Endodermal cell (in vitro differentiated cells): ENCODE results near the gene TIPARP. TPM values are rescaled to one million over a fixed set of nuclear protein-coding genes. Genes with fewer than 3 reads are reported as not detected.

Source experiments
- DNase-seq: peaks from one replicate; pipeline ENCODE4 v3.0.0-alpha.2; 2017
- H3K27ac ChIP-seq: 2 replicates; pipeline ENCODE4 v1.5.1; 2013; ENCODE audit warnings: mild to moderate bottlenecking, low read depth, low read length, moderate library complexity
- H3K27me3 ChIP-seq: 2 replicates; pipeline ENCODE4 v1.6.1; 2013; ENCODE audit warnings: mild to moderate bottlenecking, low read length, moderate library complexity; ENCODE audit not compliant: insufficient read depth, control insufficient read depth, poor library complexity, severe bottlenecking
- H3K36me3 ChIP-seq: 2 replicates; pipeline ENCODE4 v1.7.0; 2013; ENCODE audit warnings: mild to moderate bottlenecking, low read length, moderate library complexity; ENCODE audit not compliant: control insufficient read depth, insufficient read depth
- H3K4me1 ChIP-seq: one replicate; pipeline ENCODE4 v1.7.0; 2013; ENCODE audit warnings: low read length; ENCODE audit not compliant: control insufficient read depth, insufficient read depth
- H3K4me3 ChIP-seq: 2 replicates; pipeline ENCODE4 v1.5.1; 2013; ENCODE audit warnings: mild to moderate bottlenecking, low read length, moderate library complexity
- H3K9ac ChIP-seq: 2 replicates; pipeline ENCODE4 v1.6.1; 2013; ENCODE audit warnings: mild to moderate bottlenecking, low read length, moderate library complexity; ENCODE audit not compliant: poor library complexity, severe bottlenecking; ENCODE audit errors: extremely low read depth
- H3K9me3 ChIP-seq: 2 replicates; pipeline ENCODE4 v1.6.1; 2013; ENCODE audit warnings: mild to moderate bottlenecking, low read length, moderate library complexity; ENCODE audit not compliant: control insufficient read depth
- H3K27ac Mint-ChIP-seq: 2 replicates; pipeline ENCODE4 v1.8.0; 2020; ENCODE audit warnings: mixed read lengths
- H3K27me3 Mint-ChIP-seq: 2 replicates; pipeline ENCODE4 v1.8.0; 2021; ENCODE audit warnings: mild to moderate bottlenecking, mixed read lengths; ENCODE audit not compliant: insufficient read depth
- H3K36me3 Mint-ChIP-seq: 2 replicates; pipeline ENCODE4 v1.8.0; 2020; ENCODE audit warnings: low read depth, mixed read lengths
- H3K4me1 Mint-ChIP-seq: 2 replicates; pipeline ENCODE4 v1.8.0; 2020; ENCODE audit warnings: mixed read lengths
- H3K4me3 Mint-ChIP-seq: 2 replicates; pipeline ENCODE4 v1.8.0; 2020; ENCODE audit warnings: mild to moderate bottlenecking, moderate library complexity, mixed read lengths
- H3K9me3 Mint-ChIP-seq: 2 replicates; pipeline ENCODE4 v1.8.0; 2020; ENCODE audit warnings: mild to moderate bottlenecking, mixed read lengths
- CTCF ChIP-seq: fragments of 200-600 bp; sonication (generic); conservative IDR thresholded peaks from 2 replicates; pipeline ENCODE4 v1.5.0; 2021; ENCODE audit warnings: antibody characterized with exemption, mild to moderate bottlenecking
- WGBS, 2 experiments: methylation state at CpG; one replicate each; pipeline versions ENCODE4 v1.1.5 to v1.1.7; 2013; ENCODE audit warnings: missing lambda C conversion rate in 2 of 2, mixed read lengths in 1 of 2; ENCODE audit not compliant: insufficient coverage in 1 of 2, insufficient read length in 1 of 2; 5-methylcytosine and 5-hydroxymethylcytosine counted together
- total RNA-seq, 2 donors: library from RNA; stranded (reverse); fragmentation: NEBNext Ultra II Directional in 1 of 2; extraction: Animal tissue kit (Norgen Biotek cat#: 25700) in 1 of 2; gene quantifications; 2 replicates in 1 of 2; 3 replicates in 1 of 2; pipeline ENCODE4 v1.2.1, GENCODE V29; 2021

TIPARP gene
- total RNA-seq, 2 donors from 2014 or later, result 27.1 to 34.3 TPM

GRCh38 chr3:156726456-156726855 is 52.1 kb downstream of the TIPARP start:
- DNase-seq, result no peak
- Histone ChIP-seq H3K9ac (no peak overlapping the region), H3K9me3 (no peaks in the 10 kb centered on the region), H3K4me1 (peaks cover 9% of the 10 kb centered on the region), H3K4me3 (no peak overlapping the region), H3K36me3 (no peaks in the 10 kb centered on the region), H3K27me3 (no peaks in the 10 kb centered on the region), H3K27ac (no peak overlapping the region)
- H3K27ac Mint-ChIP-seq, result no peak overlapping the region
- no peaks in the 10 kb centered on the region for H3K27me3 Mint-ChIP-seq
- TF ChIP-seq CTCF, result no peak
- H3K4me1 Mint-ChIP-seq, result peaks cover 37% of the 10 kb centered on the region
- WGBS, 2 experiments, result 95 to 100% methylated on average over 1 of the region's 1 CpG
- H3K36me3 Mint-ChIP-seq, result no peaks in the 10 kb centered on the region
- H3K9me3 Mint-ChIP-seq, result no peaks in the 10 kb centered on the region
- no peak overlapping the region for H3K4me3 Mint-ChIP-seq

GRCh38 chr3:156727519-156728205 is 53.3 kb downstream of the TIPARP start:
- Mint-ChIP-seq H3K27ac (no peak overlapping the region), H3K4me1 (peaks cover 33% of the 10 kb centered on the region), H3K27me3 (no peaks in the 10 kb centered on the region), H3K9me3 (no peaks in the 10 kb centered on the region), H3K4me3 (no peak overlapping the region), H3K36me3 (no peaks in the 10 kb centered on the region)
- H3K9me3 ChIP-seq, result no peaks in the 10 kb centered on the region
- no peaks in the 10 kb centered on the region for H3K36me3 ChIP-seq
- peaks cover 5% of the 10 kb centered on the region for H3K4me1 ChIP-seq
- WGBS, 2 experiments, result 77 to 100% methylated on average over 2 to 3 of the region's 3 CpGs
- H3K4me3 ChIP-seq, result no peak overlapping the region
- H3K27ac ChIP-seq, result no peak overlapping the region
- no peak for DNase-seq
- no peak for TF ChIP-seq CTCF
- no peak overlapping the region for H3K9ac ChIP-seq
- no peaks in the 10 kb centered on the region for H3K27me3 ChIP-seq

- WGBS, 2 experiments, result 73% methylated on average over 5 to 7 of the region's 7 CpGs
- no peak for DNase-seq
- H3K4me3 Mint-ChIP-seq, result no peak overlapping the region
- H3K27ac Mint-ChIP-seq, result no peak overlapping the region
- peaks cover 33% of the 10 kb centered on the region for H3K4me1 Mint-ChIP-seq
- no peak overlapping the region for H3K27ac ChIP-seq
- no peaks in the 10 kb centered on the region for H3K27me3 ChIP-seq
- no peaks in the 10 kb centered on the region for H3K27me3 Mint-ChIP-seq
- H3K4me3 ChIP-seq, result no peak overlapping the region
- peaks cover 5% of the 10 kb centered on the region for H3K4me1 ChIP-seq
- H3K9ac ChIP-seq, result no peak overlapping the region
- no peaks in the 10 kb centered on the region for H3K36me3 Mint-ChIP-seq
- no peaks in the 10 kb centered on the region for H3K9me3 ChIP-seq
- TF ChIP-seq CTCF, result no peak
- H3K36me3 ChIP-seq, result no peaks in the 10 kb centered on the region
- no peaks in the 10 kb centered on the region for H3K9me3 Mint-ChIP-seq
Measured at GRCh38 chr3:156728267-156728985, 54.0 kb downstream of the TIPARP start.
